HK-2 (cell line): ENCODE results near the gene EPB41.

Source experiments
- DNase-seq: peaks from one replicate; pipeline ENCODE4 v3.0.0-alpha.2; 2018; ENCODE audit not compliant: unreplicated experiment

EPB41 gene

DNA sequence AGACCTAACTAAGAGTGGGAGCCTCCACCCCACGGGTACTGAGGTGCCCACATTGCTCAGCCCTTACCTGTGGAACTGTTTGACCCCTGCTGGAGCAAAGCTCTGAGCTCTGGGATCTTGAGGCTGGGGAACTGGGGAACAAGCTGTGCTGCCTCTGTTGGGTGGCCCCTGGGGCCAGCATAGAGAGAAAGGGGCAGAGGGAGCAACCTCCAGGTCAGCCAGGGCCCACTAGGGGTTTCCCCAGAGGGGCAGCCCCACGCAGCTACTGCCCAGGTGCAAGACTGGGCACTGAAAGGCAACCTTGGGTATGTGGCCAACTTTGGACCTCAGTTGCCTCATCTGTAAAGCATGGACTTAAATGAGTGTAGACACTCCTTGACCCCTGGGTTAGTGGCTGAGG is 23.5 kb upstream of the EPB41 start:
- DNase-seq, result no peak

DNA sequence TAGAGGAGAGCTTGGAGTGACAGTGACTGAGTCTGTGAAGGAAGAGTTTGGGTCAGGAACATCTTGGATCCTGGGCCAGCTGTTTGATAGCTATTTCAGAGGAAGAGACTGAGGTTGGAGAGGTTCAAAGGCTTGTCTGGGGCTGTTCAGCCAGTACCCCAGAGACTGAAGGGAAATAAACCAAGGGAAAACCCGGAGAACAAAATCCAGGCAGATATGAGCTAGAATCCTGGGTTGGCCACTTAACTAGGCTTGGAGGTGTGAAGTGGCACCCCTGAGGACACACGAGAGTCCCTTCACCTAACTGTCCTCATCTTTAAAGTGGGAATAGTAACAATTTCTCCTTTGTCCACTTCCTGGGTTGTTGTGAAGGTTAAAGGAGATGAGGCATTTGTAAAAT is 23.1 kb upstream of the EPB41 start:
- DNase-seq, result no peak

DNA sequence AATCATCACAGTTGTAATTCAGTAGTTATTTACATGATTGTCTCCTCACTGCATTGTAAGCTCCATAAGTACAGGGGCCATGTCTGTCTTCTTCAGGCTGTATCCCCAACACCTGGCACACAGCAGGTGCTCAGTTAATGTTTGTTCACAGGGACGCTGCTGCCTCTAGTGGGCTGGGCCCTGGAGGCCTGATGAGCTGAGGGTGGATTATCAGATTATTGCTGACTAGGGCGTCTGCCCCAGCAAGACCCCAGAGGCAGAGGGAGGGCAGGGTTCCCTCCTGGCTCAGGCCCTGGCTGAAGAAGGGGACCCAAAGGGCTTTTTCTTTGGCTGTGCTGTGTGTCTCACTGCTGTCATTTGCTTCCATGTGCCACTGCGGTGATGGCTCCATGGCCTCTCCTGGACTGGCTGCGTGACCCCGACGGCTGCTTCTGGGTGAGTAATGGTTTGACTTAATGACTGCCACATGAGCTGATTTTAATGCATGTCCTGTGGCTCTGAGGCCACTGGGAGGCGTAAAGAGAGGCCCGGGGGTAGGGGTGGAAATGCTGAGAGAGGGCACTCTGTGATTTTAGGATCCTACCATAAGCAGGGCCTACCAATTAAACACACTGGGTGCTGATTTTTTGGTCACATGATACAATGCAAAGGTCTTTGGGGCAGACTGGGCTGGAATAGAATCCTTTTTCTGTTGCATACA is 20.8 kb upstream of the EPB41 start:
- DNase-seq, result no peak

DNA sequence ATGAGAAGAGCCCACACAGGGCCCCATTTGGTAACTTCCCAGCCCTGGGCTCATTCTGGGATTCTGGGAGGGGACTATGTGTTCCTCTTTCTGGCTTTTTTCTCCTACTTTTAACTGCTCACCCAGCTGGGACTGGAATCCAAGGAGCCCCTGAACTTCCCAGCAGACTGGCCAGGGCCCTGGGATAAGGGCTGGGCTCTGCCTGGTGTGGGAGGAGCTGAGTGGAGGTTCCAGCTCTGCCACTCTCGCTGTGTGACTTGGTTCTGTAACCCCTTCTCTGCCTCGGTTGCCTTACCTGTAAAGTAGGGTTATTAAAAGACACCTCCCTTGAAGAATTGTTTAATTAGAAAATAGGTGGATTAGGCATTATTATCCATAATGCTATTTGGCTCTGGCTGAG is 19.6 kb upstream of the EPB41 start:
- no peak for DNase-seq

DNA sequence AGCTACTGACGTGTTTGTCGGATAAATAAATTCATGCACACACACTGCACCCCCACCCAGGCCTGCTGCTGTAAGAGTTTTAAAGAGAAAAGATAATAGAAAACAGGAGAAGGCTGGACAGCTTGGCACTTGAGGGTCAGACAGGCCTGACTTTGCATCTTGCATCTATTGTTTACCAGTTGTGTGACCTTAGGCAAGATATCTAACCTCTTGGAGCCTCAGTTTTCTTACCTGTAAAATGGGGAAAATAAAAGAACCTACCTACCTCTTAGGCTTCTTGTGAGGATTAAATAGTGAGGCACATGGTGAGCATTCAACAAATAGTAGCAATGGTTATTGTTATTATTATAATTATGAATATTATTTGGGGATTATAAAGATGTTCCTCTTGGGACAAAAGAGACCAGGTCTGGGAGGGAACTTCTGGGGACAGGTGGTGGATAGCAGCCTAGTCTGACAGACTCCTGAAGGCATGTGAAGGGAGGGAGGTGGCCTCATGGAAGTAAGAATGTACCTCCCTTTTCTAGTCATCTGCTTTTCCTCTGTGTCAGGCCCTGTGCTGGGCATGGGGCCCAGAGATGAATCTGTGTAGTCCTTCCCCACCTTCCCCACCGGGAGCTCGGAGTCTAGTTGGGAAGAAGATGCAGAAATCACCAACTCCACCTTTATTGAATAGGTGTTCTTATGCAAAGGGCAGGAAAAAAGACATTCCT is 18.3 kb upstream of the EPB41 start:
- DNase-seq, result no peak

DNA sequence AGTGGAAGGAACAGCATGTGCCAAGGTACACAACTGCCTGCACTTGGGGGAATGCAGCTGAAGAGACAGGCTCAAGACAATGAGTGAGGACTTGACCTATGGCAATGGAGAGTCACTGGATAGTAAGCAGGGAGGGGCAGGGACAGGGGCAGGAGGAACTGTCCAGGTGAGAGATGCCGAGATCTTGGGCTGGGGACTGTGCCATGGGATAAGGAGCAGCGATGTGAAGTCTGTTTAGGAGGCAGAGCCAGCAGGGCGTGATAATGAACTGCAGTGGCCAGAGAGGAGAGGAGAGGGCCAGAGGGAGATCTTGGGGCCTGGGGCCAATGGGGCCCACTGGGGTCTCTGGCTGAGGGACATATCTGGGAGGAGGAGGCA is 17.8 kb upstream of the EPB41 start:
- no peak for DNase-seq

DNA sequence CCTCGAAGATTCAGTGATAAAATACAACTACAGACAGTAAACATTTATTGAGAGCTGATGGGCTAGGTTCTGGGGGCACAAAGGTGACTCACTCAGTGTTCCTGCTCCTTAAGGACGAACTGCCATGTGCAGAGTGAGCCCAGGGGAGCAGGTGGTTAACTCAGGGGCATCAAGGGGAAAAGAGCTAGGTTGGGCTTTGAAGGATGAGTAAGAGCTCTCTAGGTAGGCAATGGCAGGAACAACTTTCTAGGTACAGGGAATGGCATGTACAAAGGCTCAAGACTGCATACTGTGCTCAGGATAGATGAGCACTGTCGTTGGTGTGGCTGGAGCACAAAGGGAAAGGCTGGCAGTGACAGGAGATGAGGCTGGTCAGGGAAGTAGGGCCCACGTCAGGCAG is 16.6 kb upstream of the EPB41 start:
- no peak for DNase-seq

DNA sequence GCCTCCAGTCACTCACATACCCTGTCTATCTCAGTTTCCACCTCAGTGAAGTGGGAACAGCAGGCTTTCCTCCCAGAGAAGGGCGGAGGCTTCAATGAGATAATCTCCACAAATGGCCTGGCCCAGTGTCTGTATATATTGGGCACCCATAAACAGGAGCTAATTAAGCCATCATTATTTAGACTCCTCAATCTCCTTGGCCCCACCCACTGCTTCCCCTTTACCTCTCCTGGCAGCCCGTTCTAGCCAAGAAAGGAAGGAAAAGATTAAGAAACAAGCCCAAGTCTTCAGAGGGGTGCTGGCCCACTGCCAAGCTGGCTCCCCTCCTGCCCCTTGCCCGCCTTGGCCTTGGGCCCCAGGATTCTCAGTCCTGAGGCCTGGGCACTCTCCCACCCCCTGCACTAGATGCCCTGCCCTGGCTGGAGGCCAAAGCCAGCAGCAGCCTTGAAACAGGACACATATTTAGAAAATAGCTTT is 15.9 kb upstream of the EPB41 start:
- no peak for DNase-seq

DNA sequence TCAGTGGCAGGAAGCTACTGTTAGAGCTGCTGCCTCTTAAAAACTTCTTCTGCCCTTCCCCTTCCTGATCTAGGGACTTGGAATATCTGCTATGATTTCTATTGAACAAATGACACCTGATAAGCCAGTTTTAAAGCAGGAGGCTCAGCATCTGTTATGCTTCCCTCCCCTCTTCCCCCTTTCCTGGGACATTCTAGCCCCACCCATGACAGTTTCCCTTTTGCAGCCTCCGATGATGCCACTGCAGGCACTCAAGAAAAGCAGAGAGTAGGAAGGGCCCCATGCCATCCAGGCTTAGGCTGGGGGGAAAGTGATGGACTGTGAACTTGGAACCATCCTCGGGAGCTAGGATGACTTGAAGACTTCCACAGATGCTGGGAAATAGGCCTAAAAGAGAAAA is 15.1 kb upstream of the EPB41 start:
- no peak for DNase-seq

DNA sequence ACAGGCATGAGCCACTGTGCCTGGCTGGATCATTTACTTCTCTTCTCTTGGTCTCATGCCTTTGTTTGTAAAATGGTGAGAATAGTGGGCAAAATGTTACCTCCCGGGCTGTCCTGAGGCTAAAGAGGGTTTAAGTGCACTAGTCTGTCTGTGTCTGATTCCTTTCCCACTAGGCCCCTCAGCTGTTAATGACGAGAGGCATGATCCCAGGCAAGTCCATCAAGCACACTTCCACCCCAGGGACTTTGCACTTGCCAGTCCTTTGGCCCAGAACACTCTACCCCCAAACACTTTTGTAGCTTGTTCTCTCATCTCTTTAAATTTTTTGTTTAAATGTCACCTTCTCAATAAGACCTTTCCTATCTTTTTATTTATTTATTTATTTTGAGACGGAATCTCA is 13.8 kb upstream of the EPB41 start:
- DNase-seq, result no peak

DNA sequence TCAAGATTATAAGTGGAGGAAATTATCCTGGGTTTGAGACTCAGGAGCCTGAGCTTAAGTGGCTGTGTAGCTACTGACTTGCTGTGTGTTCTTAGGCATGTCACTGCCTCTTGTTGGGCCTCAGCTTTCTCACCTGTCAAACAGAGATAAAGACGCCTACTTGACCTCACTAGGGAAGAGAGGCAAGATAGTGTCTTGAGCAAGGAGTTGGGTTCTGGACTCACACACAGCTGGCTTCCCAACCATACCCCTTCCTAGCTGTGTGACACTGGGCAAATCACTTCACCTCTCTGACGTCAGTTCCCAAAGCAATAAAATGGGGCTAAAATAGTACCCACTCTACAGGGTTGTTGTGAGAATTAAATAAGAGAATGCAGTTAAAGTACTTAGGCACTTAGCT is 11.6 kb upstream of the EPB41 start:
- DNase-seq, result no peak

DNA sequence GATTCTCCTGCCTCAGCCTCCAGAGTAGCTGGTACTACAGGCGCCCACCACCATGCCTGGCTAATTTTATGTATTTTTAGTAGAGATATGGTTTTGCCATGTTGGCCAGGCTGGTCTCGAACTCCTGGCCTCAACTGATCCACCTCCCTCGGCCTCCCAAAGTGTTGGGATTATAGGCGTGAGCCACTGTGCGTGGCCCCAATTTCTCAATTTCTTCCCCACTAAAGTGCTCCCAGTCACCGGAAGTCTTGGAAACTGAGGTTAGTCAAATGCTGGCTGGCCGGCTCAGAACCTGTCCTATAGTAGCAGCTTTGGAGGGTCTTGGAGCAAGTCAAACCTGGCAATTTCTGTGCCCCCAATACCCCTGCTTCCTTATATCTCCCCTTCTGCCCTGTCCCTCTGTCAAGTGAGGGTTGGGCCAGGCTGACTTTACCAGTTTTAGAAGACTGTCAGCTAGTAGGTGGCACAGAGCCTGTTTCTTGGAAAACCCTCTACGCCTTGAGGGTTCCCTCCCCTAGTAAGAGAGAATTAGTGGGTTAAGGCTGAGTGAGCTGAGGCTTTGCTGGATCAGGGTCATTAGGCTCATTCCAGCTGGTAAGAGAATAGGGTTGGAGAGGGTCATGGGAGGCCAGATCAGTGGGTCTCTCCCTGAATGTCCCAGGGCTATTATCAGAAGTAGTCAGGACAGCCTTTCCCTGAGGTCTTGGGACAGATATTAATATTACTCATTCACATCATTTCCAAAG is 8.3 kb upstream of the EPB41 start:
- DNase-seq, result no peak

DNA sequence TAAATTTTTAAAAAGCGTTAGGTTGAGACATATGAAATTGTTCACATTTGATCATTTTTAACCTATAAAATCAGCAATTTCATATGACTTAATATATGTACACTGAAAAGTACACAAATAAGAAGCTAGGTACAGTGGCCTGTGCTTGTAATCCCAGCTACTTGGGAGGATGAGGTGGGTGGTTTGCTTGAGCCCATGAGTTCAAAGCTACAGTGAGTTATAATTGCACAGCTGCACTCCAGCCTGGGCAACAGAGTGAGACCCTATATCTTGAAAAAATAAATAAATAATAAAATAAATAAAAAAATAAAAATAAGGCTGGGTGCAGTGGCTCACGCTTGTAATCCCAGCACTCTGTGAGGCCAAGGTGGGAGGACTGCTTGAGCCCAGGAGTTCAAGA is 5.2 kb upstream of the EPB41 start:
- DNase-seq, result no peak

DNA sequence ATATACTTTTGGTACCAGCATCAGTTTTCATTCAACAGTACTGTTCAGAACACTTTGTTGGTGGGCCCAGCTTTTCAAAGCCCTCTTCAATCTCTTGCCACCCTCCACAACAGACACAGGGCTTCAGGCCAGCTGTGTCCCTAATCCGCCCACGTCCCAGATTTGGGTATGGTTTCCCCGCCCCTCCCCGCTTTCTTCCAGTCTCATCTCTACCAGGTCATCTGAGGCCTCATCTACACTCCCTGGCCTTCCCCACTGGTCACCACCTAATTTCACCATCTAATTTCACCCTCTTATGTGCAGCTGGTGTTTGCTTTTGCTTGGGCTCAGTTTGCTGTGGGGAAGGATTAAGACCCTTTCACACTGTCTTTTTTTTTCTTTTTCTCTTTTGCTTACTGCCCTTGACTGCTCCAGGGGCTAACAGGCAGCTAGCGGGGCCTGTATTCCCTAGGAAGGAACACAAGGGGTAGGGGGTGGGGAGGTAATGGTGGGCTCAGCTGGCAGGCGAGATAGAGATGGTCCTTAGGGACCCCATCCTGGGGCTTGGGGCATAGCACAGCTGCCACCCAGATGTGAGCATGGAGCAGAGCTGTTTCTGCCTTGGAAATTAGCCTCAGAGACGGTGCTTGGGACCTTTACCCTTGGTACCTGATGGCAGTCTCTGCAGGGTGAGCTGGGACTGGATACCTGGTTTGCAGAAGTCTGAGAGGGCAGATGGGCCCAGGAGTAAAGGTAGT is 3.8 kb upstream of the EPB41 start:
- no peak for DNase-seq

DNA sequence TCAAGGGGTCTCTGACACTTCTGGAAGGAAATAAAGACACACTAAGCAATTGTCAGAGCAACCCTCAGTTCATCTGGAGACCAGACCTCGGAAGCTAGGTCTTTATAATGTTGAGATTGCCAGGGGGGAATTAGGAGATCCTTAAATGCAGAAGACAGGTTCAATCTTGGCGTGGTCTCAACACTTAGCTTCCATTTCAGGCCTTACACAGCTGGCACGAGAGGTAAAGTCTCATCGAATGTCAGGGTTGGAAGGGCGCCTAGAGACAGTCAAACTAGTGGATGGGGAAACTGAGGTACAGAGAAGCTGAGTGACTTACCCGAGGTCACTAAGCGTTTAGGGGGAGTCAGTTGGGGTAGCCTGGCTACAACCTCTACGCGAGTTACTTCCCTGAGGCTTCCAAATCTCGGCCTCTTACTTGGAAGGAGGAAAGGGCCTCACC is 562 bp upstream of the EPB41 start:
- DNase-seq, result no peak

DNA sequence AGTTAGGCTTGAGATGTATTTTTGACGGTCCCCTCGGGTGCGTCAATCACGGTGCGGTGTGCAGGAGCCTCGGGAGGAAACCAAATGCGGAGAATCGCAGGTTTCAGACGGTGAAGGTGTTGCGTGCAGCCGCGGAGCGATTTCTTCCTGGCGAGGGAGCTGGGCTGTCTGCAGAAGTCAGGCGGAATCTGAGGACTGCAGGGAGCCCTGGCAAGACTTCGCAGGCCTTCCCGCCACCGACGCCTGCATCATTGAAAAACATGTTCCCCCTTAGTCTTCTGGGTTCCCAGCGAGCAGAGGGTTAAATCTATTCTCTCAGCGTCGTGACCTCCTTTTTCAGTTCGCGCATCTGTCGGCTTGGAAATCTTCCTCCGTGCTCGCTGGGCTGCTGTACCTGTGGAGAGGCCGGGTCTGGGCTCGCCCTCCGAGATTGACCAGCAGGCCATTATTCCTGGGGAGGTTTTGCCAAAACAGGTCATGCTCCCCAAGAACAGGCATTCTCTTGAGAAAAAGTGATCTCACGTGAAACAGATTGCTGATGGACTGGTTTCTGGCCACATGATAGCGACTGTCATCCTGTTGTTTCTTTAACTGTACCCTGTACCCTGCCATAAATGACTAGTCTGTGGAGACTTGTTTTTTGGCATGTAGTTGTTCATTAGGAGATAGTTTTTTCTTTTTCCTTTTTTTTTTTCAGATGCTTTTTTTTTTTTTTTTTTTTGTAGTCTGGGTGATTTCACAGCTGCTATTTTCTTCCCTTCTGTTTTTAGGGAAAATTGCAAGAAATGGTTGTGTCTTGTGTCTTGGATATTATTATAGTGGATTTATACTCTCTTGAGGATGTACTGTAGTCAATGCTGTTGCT is 894 bp downstream of the EPB41 start:
- peak; percentile 57 for DNase-seq

DNA sequence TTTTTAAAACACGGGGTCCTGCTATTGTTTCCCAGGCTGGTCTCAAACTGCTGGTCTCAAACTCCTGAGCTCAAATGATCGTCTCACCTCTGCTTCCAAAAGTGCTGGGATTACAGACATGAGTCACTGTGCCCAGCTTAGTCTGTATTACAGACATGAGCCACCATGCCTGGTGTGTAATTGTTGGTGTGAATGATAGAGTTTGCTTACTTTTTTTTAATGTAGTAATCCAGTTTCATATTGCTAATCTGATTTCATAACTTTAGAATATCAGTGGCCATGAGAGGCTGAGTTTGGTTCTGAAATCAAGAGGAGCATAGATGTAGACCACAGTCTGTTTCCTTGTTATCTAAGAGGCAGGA is 3.4 kb downstream of the EPB41 start:
- DNase-seq, result no peak

DNA sequence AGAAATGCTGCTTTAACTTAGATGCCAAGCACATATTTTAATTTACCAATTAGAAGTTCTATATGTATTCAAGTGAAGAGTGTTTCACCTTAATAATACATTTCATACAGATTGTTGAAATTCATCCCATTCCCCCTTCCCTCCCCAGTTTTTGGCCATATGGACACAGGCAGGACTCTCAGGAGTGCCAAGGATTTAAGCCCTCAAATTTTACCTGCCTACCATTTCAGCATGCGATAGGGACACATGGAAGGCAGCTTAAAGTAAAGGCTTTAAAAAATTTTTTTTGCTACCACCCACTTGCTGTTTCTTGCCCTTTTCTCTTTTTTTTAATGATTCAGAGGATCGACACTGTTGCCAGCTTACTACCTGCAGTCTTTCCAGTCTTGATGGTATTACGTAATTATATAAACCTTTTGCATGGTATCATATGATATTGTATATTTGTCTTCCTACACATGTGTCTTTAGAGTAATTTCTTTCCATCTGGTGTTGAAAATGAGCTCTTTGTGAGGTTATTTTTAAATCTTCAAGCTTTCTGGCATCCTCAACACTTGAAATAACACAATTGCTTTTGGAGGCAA is 7.0 kb downstream of the EPB41 start:
- DNase-seq, result no peak

DNA sequence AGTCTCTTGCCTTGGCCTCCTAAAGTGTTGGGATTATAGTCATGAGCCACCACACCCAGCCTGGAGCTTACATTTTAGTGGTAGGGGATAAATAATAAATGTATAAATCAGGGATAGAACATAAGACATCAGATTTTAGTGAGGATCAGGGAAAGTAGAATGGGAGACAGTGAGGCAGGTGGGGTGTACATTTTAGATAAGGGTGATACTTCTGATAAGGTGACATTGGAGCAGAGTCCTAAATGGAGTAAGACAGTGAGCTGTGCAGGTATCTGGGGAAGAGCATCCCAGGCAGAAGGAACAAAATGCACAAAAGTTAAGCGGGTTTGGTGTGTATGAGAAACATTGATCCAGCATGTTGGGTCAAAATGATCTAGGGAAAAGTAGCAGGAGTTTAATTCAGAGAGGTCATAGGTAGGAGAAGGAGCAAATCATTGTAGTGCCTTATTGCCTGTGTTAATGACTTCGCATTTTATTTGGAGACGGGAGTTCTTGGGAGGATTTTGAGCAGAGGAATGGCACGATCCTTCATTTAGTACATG is 11.1 kb downstream of the EPB41 start:
- no peak for DNase-seq

DNA sequence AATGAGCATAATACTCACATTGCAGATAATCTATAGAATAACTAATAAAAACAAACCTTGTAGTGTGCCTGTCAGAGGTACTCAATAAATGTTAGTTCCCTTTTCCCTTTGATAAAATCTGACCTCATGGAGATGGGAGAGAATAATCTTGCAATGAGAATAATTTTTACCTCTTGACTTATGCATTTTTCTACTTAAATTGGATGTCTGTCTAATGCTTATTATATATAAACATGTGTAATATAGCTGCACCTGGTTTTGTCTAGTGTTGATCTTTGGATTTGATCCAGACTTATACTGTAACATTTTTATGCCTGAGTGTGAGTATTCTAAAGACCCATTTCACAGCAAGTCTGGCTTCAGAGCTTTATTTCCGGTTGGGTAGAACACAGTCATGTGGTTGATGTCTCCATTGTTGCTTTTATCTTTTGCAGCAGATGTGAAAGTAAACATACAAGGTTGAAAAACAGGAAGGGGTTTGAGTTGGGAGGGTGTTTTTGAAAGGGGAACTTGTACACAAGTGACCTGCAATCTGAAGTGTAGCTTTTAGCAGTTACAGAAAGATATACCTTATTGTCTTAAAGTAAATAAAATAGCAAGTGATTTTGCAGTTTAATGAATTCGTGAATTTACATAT is 12.4 kb downstream of the EPB41 start:
- DNase-seq, result no peak
